PC-9 (cell line): ENCODE measurements around the gene ANK2. TPM values are rescaled to one million over a fixed set of nuclear protein-coding genes. Genes with fewer than 3 reads are reported as not detected.

Source experiments
- BruUV-seq: library from RNA; stranded (reverse); fragments of 400-500 nt; replicated peaks from 2 replicates; lab custom pipeline; 2021; lab: Mats Ljungman, UMichigan
- CTCF ChIA-PET: fragments of 300-600 bp; sonication (Branson Sonifier 250); formaldehyde crosslinking; loops from one replicate; lab custom pipeline; 2022; ENCODE audit warnings: antibody characterized with exemption; lab: Charles Lee
- POLR2A ChIA-PET: fragments of 300-600 bp; sonication (Branson Sonifier 250); formaldehyde crosslinking; loops from one replicate; lab custom pipeline; 2022; ENCODE audit warnings: antibody characterized with exemption; ENCODE audit not compliant: unreplicated experiment; lab: Charles Lee
- DNase-seq, 2 experiments: peaks; one replicate each; pipeline versions ENCODE4 v3.0.0 to v3.0.0-alpha.2; 2015 to 2022; ENCODE audit warnings: mixed read lengths in 1 of 2
- H2AFZ ChIP-seq: fragments of 200-600 bp; sonication (generic); 2 replicates; pipeline ENCODE4 v1.8.1; 2017; ENCODE audit warnings: antibody characterized with exemption
- H3F3A ChIP-seq: fragments of 200-600 bp; sonication (generic); 2 replicates; pipeline ENCODE4 v1.8.1; 2017; ENCODE audit warnings: antibody characterized with exemption, mild to moderate bottlenecking, low read depth; ENCODE audit not compliant: insufficient read depth
- H3K27ac ChIP-seq: fragments of 200-600 bp; sonication (generic); 2 replicates; pipeline ENCODE4 v1.6.1; 2016; ENCODE audit warnings: mixed run types
- H3K27me3 ChIP-seq: fragments of 200-600 bp; sonication (generic); 2 replicates; pipeline ENCODE4 v1.6.1; 2016; ENCODE audit warnings: low read depth, mixed run types; ENCODE audit not compliant: insufficient read depth
- H3K36me3 ChIP-seq: fragments of 200-600 bp; sonication (generic); 2 replicates; pipeline ENCODE4 v1.6.1; 2016; ENCODE audit warnings: low read depth, mixed run types
- H3K4me1 ChIP-seq: fragments of 200-600 bp; sonication (generic); replicated peaks from 2 replicates; pipeline ENCODE4 v1.6.1; 2016; ENCODE audit warnings: mixed run types; ENCODE audit not compliant: insufficient read depth
- H3K4me2 ChIP-seq: fragments of 200-600 bp; sonication (generic); 2 replicates; pipeline ENCODE4 v1.6.1; 2017; ENCODE audit warnings: mixed run types
- H3K4me3 ChIP-seq: fragments of 200-600 bp; sonication (generic); 2 replicates; pipeline ENCODE4 v1.6.1; 2016; ENCODE audit warnings: mixed run types
- H3K79me2 ChIP-seq: fragments of 200-600 bp; sonication (generic); 2 replicates; pipeline ENCODE4 v1.6.1; 2017; ENCODE audit warnings: low read depth, mixed run types
- H3K9me2 ChIP-seq: fragments of 200-600 bp; sonication (generic); 2 replicates; pipeline ENCODE4 v1.8.1; 2017; ENCODE audit warnings: mild to moderate bottlenecking; ENCODE audit not compliant: insufficient read depth
- H3K9me3 ChIP-seq: fragments of 200-600 bp; sonication (generic); 2 replicates; pipeline ENCODE4 v1.8.1; 2016; ENCODE audit warnings: low read depth; ENCODE audit not compliant: insufficient read depth
- H4K20me1 ChIP-seq: fragments of 200-600 bp; sonication (generic); 2 replicates; pipeline ENCODE4 v1.8.1; 2017; ENCODE audit not compliant: insufficient read depth
- EZH2 ChIP-seq: fragments of 200-600 bp; sonication (generic); IDR thresholded peaks from 2 replicates; pipeline ENCODE4 v1.8.0; 2017; ENCODE audit warnings: antibody characterized with exemption, low read depth
- intact Hi-C: fragments of 100-400 bp; cut with micrococcal nuclease; formaldehyde crosslinking; loops from one replicate; pipeline ENCODE4 v1.10.0; 2022; ENCODE audit not compliant: unreplicated experiment
- total RNA-seq: library from RNA; stranded (reverse); gene quantifications from 2 replicates; pipeline ENCODE4 v1.2.3, GENCODE V29; 2021
- TF ChIP-seq, protein P1 (sequence below): fragments of 200-600 bp; sonication (generic); conservative IDR thresholded peaks from 2 replicates; pipeline ENCODE4 v1.6.1; 2017; ENCODE audit warnings: mixed run types, antibody characterized with exemption, mild to moderate bottlenecking, moderate library complexity

Gene ANK2
- total RNA-seq, 1 experiment from 2014 or later, result 0.61 TPM

DNA sequence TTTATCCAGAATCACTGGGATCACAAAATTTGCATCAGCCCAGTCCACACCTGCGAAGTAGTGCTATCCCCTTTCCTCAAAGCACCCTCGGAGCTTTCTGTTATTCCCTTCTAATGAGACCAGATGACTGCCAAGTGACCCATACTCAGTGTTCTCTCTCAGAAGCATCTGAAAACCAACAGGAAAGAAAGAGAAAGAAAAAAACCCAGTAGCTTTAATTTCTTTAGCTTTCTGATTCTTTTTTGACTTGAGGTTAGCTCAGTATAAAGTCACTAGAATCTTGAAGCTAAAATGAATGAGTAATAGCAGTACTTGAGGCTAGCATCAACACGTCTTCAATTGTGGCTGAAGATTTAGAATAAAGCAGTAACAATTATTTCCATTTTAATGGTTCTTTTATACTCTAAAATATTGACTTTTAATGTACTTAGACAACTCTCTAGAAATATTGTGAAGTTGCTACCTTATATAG lies 124.4 kb downstream of the ANK2 start:
- Histone ChIP-seq H2AFZ (no peak overlapping the region), H3K27ac (no peak overlapping the region), H4K20me1 (no peaks in the 10 kb centered on the region), H3K27me3 (no peaks in the 10 kb centered on the region), H3K79me2 (no peaks in the 10 kb centered on the region), H3K4me3 (no peak overlapping the region), H3K4me1 (no peaks in the 10 kb centered on the region), H3K9me2 (no peaks in the 10 kb centered on the region), H3K36me3 (no peaks in the 10 kb centered on the region), H3F3A (no peaks in the 10 kb centered on the region), H3K9me3 (no peaks in the 10 kb centered on the region), H3K4me2 (no peak overlapping the region)
- TF ChIP-seq, protein P1, sequence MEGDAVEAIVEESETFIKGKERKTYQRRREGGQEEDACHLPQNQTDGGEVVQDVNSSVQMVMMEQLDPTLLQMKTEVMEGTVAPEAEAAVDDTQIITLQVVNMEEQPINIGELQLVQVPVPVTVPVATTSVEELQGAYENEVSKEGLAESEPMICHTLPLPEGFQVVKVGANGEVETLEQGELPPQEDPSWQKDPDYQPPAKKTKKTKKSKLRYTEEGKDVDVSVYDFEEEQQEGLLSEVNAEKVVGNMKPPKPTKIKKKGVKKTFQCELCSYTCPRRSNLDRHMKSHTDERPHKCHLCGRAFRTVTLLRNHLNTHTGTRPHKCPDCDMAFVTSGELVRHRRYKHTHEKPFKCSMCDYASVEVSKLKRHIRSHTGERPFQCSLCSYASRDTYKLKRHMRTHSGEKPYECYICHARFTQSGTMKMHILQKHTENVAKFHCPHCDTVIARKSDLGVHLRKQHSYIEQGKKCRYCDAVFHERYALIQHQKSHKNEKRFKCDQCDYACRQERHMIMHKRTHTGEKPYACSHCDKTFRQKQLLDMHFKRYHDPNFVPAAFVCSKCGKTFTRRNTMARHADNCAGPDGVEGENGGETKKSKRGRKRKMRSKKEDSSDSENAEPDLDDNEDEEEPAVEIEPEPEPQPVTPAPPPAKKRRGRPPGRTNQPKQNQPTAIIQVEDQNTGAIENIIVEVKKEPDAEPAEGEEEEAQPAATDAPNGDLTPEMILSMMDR, result no peak
- TF ChIP-seq EZH2, result no peak
- ChIA-PET POLR2A (no interaction called here), CTCF (no interaction called here)
- intact Hi-C loops, result no loop called here
- no TSS peak for BruUV-seq
- no peak for DNase-seq

DNA sequence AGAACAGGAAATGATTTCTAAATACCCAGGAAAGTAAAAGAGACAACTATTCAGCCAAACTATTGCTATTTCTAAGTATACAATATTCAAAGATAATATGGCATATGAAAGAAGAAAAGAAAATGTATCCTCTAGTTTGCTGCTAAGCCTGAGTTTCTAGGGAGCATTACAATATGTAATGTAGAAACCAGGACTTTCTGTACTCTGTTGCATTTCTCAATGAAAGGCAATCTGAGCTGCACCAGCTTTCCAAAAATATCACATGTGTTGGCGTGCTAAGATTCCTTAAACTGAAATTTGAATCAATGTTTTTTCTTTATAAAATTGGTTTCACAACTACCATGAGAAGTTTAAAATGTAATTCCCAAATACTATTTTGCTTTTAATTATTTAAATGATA lies 129.6 kb downstream of the ANK2 start:
- Histone ChIP-seq H2AFZ (no peak overlapping the region), H3K4me1 (no peaks in the 10 kb centered on the region), H3K4me2 (no peak overlapping the region), H3K27ac (no peak overlapping the region), H4K20me1 (no peaks in the 10 kb centered on the region), H3K9me2 (no peaks in the 10 kb centered on the region), H3K36me3 (no peaks in the 10 kb centered on the region), H3K9me3 (no peaks in the 10 kb centered on the region), H3K79me2 (no peaks in the 10 kb centered on the region), H3F3A (no peaks in the 10 kb centered on the region), H3K27me3 (no peaks in the 10 kb centered on the region), H3K4me3 (no peak overlapping the region)
- BruUV-seq, result no TSS peak
- TF ChIP-seq, protein P1, result no peak
- TF ChIP-seq EZH2, result no peak
- DNase-seq, result no peak
- intact Hi-C loops, result no loop called here
- ChIA-PET POLR2A (no interaction called here), CTCF (no interaction called here)

DNA sequence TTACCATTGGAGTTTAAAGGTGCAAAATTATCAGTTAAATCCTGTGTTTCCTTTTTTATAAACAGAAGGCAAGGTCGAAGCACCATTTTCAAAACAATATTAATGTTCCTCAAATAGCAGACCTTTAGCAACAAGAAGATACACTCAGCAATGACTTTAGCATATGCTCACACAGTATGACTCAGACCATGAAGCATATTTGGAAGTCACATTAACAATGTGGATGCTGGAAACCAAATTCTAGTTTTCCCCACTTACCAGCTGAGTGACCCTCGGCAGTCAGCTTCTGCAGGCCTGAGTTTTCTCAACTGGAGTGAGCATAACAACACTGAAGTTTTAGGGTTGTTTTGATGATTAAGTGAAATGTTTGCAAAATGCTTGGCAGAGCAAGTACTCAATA lies 130.5 kb downstream of the ANK2 start:
- DNase-seq, result no peak
- H3K27ac ChIP-seq, result no peak overlapping the region
- intact Hi-C loops, result no loop called here
- H3K9me3 ChIP-seq, result no peaks in the 10 kb centered on the region
- H3K4me3 ChIP-seq, result no peak overlapping the region
- H3K36me3 ChIP-seq, result no peaks in the 10 kb centered on the region
- ChIA-PET CTCF (no interaction called here), POLR2A (no interaction called here)
- H3K79me2 ChIP-seq, result no peaks in the 10 kb centered on the region
- no peaks in the 10 kb centered on the region for H3K9me2 ChIP-seq
- H3K4me1 ChIP-seq, result no peaks in the 10 kb centered on the region
- TF ChIP-seq, protein P1, result no peak
- TF ChIP-seq EZH2, result no peak
- no peak overlapping the region for H3K4me2 ChIP-seq
- no peaks in the 10 kb centered on the region for H4K20me1 ChIP-seq
- no TSS peak for BruUV-seq
- H3F3A ChIP-seq, result no peaks in the 10 kb centered on the region
- no peaks in the 10 kb centered on the region for H3K27me3 ChIP-seq
- no peak overlapping the region for H2AFZ ChIP-seq
